ENCODE measurements around the gene DLX5. TPM values are rescaled to one million over a fixed set of nuclear protein-coding genes. Genes with fewer than 3 reads are reported as not detected.

DLX5 gene
- total RNA-seq, 2 donors from 2014 or later: 0.50 to 0.71 TPM

Other genes with a start within 250 kb of the DLX5 start
- under 1 TPM in 1 of 2 donors, not detected in 1; 0.24 TPM for gene DLX6, start 19.3 kb downstream of the DLX5 start, total RNA-seq
- 10 to 100 TPM; 14.3 to 19.2 TPM for gene SDHAF3, start 92.9 kb upstream of the DLX5 start, total RNA-seq

All from left cardiac atrium (tissue), 2 donors.